ENCODE results near the gene MVB12B.

Gene MVB12B

GRCh38 chr9:126452106-126452505, 125.5 kb downstream of the MVB12B start:
- TF ChIP-seq Cebpa-rat (IDR thresholded peaks at IDR 0.05): no peak
- Histone ChIP-seq H3K36me3 (peaks cover 6% of the 10 kb centered on the region; the same call in 1 of the 2 replicates), H3K9ac (no peak overlapping the region), H3K4me3 (no peak overlapping the region), H3K27ac (no peak overlapping the region), H4K20me1 (no peaks in the 10 kb centered on the region), H3K4me2 (no peak overlapping the region), H3K27me3 (no peaks in the 10 kb centered on the region), H3K9me3 (no peaks in the 10 kb centered on the region), H3K4me1 (no peaks in the 10 kb centered on the region)

- Histone ChIP-seq H3K9ac (no peak overlapping the region), H3K4me2 (no peak overlapping the region), H3K27me3 (no peaks in the 10 kb centered on the region), H4K20me1 (no peaks in the 10 kb centered on the region), H3K36me3 (peaks cover 6% of the 10 kb centered on the region; the same call in 1 of the 2 replicates), H3K27ac (no peak overlapping the region), H3K9me3 (no peaks in the 10 kb centered on the region), H3K4me1 (peaks cover 6% of the 10 kb centered on the region), H3K4me3 (no peak overlapping the region)
- no peak for TF ChIP-seq Cebpa-rat (IDR thresholded peaks at IDR 0.05)
Observed at GRCh38 chr9:126453156-126453963, 126.7 kb downstream of the MVB12B start.

DNA sequence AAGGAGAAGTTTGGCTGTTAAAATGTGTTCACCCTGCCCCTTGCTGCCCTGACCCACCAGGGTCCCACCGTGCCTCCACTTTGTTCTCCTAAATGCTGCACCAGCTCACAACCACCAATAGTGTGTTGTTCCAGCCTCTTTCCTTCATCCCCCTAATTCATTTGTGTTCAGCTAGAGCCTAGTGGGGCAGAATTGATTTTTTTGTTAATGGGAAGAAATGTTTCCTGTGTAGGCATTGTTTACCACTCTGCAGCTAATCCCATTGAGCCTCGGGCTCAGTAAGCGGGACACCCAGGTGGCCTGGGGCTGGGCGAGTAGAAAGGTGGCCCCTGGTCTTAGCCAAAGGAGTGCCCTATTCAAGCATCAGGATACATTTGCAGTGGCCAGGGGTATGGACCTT, 127.6 kb downstream of the MVB12B start:
- H3K4me3 ChIP-seq: no peak overlapping the region
- H3K9ac ChIP-seq: no peak overlapping the region
- no peak overlapping the region for H3K27ac ChIP-seq
- H3K4me1 ChIP-seq: peaks cover 14% of the 10 kb centered on the region
- peaks cover 6% of the 10 kb centered on the region; the same call in 1 of the 2 replicates for H3K36me3 ChIP-seq
- no peak overlapping the region for H3K4me2 ChIP-seq
- no peaks in the 10 kb centered on the region for H4K20me1 ChIP-seq
- no peak for TF ChIP-seq Cebpa-rat (IDR thresholded peaks at IDR 0.05)
- H3K9me3 ChIP-seq: no peaks in the 10 kb centered on the region
- H3K27me3 ChIP-seq: no peaks in the 10 kb centered on the region

GRCh38 chr9:126454795-126455194, 128.2 kb downstream of the MVB12B start:
- no peak for TF ChIP-seq Cebpa-rat (IDR thresholded peaks at IDR 0.05)

GRCh38 chr9:126456441-126457174, 130.0 kb downstream of the MVB12B start:
- H3K4me2 ChIP-seq: no peak overlapping the region
- H3K27me3 ChIP-seq: no peaks in the 10 kb centered on the region
- TF ChIP-seq Cebpa-rat (IDR thresholded peaks at IDR 0.05): no peak

More at GRCh38 chr9:126454795-126455194, 128.2 kb downstream of the MVB12B start:
- Histone ChIP-seq H4K20me1 (no peaks in the 10 kb centered on the region), H3K27me3 (no peaks in the 10 kb centered on the region), H3K4me2 (no peak overlapping the region), H3K9me3 (no peaks in the 10 kb centered on the region), H3K27ac (no peak overlapping the region), H3K9ac (no peak overlapping the region), H3K36me3 (peaks cover 6% of the 10 kb centered on the region; the same call in 1 of the 2 replicates), H3K4me3 (no peak overlapping the region), H3K4me1 (peaks cover 14% of the 10 kb centered on the region)

GRCh38 chr9:126457175-126457547, 130.5 kb downstream of the MVB12B start:
- no peak overlapping the region for H3K27ac ChIP-seq
- no peak overlapping the region for H3K4me2 ChIP-seq
- H4K20me1 ChIP-seq: no peaks in the 10 kb centered on the region
- no peaks in the 10 kb centered on the region for H3K9me3 ChIP-seq
- peaks cover 14% of the 10 kb centered on the region for H3K4me1 ChIP-seq
- no peak for TF ChIP-seq Cebpa-rat (IDR thresholded peaks at IDR 0.05)
- H3K27me3 ChIP-seq: no peaks in the 10 kb centered on the region
- H3K36me3 ChIP-seq: peaks cover 6% of the 10 kb centered on the region; the same call in 1 of the 2 replicates
- no peak overlapping the region for H3K4me3 ChIP-seq
- no peak overlapping the region for H3K9ac ChIP-seq

More at GRCh38 chr9:126456441-126457174, 130.0 kb downstream of the MVB12B start:
- Histone ChIP-seq H3K9ac (no peak overlapping the region), H3K4me3 (no peak overlapping the region), H4K20me1 (no peaks in the 10 kb centered on the region), H3K9me3 (no peaks in the 10 kb centered on the region), H3K36me3 (peaks cover 6% of the 10 kb centered on the region; the same call in 1 of the 2 replicates), H3K27ac (no peak overlapping the region), H3K4me1 (peaks cover 14% of the 10 kb centered on the region)

DNA sequence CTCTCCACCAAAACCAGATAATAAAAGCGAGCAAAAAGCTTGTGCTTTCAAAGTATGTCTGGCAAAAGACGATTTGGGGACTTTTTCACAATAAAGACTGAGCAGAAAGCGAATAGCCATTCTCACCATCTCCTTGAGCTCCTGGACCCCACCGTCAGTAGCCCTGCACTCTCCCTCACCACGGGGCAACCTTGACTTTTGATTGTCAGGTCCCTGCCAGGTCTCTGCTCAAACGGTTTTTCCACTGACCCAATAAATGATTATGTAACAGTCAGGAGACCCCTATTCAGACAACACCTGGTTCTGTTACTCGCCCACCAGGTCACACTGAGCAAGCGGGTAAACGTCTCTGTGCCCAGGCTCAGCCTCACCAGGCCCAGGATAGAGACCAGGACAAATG, 131.3 kb downstream of the MVB12B start:
- no peak overlapping the region for H3K27ac ChIP-seq
- peaks cover 6% of the 10 kb centered on the region; the same call in 1 of the 2 replicates for H3K36me3 ChIP-seq
- no peak overlapping the region for H3K9ac ChIP-seq
- no peak overlapping the region for H3K4me3 ChIP-seq
- H3K4me1 ChIP-seq: peaks cover 14% of the 10 kb centered on the region
- no peak for TF ChIP-seq Cebpa-rat (IDR thresholded peaks at IDR 0.05)
- H3K4me2 ChIP-seq: peak overlapping the region; percentile 69
- no peaks in the 10 kb centered on the region for H4K20me1 ChIP-seq
- H3K27me3 ChIP-seq: no peaks in the 10 kb centered on the region
- no peaks in the 10 kb centered on the region for H3K9me3 ChIP-seq

- no peak for TF ChIP-seq Cebpa-rat (IDR thresholded peaks at IDR 0.05)
- Histone ChIP-seq H3K36me3 (no peaks in the 10 kb centered on the region), H3K27ac (no peak overlapping the region), H3K9me3 (no peaks in the 10 kb centered on the region), H3K4me1 (peaks cover 14% of the 10 kb centered on the region), H4K20me1 (no peaks in the 10 kb centered on the region), H3K4me3 (no peak overlapping the region), H3K27me3 (no peaks in the 10 kb centered on the region), H3K9ac (no peak overlapping the region), H3K4me2 (peak overlapping the region; percentile 69; the same call in 1 of the 2 replicates)
Observed at GRCh38 chr9:126459126-126459525, 132.5 kb downstream of the MVB12B start.

GRCh38 chr9:126459546-126459945, 132.9 kb downstream of the MVB12B start:
- no peak for TF ChIP-seq Cebpa-rat (IDR thresholded peaks at IDR 0.05)
- Histone ChIP-seq H3K27me3 (no peaks in the 10 kb centered on the region), H3K4me1 (peaks cover 14% of the 10 kb centered on the region)

More at GRCh38 chr9:126459546-126459945, 132.9 kb downstream of the MVB12B start:
- Histone ChIP-seq H3K27ac (no peak overlapping the region), H3K4me3 (no peak overlapping the region), H3K36me3 (no peaks in the 10 kb centered on the region), H3K4me2 (no peak overlapping the region), H4K20me1 (no peaks in the 10 kb centered on the region), H3K9me3 (no peaks in the 10 kb centered on the region), H3K9ac (no peak overlapping the region)

All from BLaER1 (cell line).